ENCODE measurements around the gene SLC2A9. TPM values are rescaled to one million over a fixed set of nuclear protein-coding genes. Genes with fewer than 3 reads are reported as not detected.
A peak's percentile ranks its signal among the peaks of the same experiment; 100 is the strongest.

SLC2A9 gene
- total and polyA plus RNA-seq, 2 of the 8 experiments (the other 6 are each of a cell fraction or from before 2014, with no cell fraction given) = 0.20 to 0.26 TPM

GRCh38 chr4:10066670-10067651, 45.7 kb upstream of the SLC2A9 start:
- no peak overlapping the region for H2BK5ac ChIP-seq (ENCODE audit: low read depth, low read length)
- H3K18ac ChIP-seq (ENCODE audit: extremely low read depth, low read length) = no peak overlapping the region
- POLR2A ChIA-PET (ENCODE audit: partially characterized antibody) = interaction anchor here (1.0 to 3.7 kb wide), 4 partner anchors 10 to 47 kb away, joined by 3 to 18 read pairs (median 9); no protein-coding TSS in a partner anchor
- H2BK120ac ChIP-seq (replicated peaks; ENCODE audit: low read depth, low read length) = no peak overlapping the region
- DNase-seq (ENCODE audit: low read depth in 1 of 2, low spot score in 2 of 2) (peak in 1 of 2 experiments; percentile 38), FAIRE-seq (no peak)
- H4K8ac ChIP-seq (ENCODE audit: extremely low read depth, insufficient read depth, low read length) = no peak overlapping the region
- H3K79me2 ChIP-seq (ENCODE audit: control insufficient read depth in 1 of 2, insufficient read depth in 2 of 2, low read length in 2 of 2) = no peaks in the 10 kb centered on the region
- no peak overlapping the region for H3K56ac ChIP-seq (replicated peaks; ENCODE audit: insufficient read length, low read depth, low read length)
- peaks cover 0 to 2% of the 10 kb centered on the region in 2 experiments for H4K20me1 ChIP-seq (replicated peaks in 1 of 2; ENCODE audit: control insufficient read depth in 1 of 2, insufficient read depth in 2 of 2, low read length in 2 of 2)
- H3K4me2 ChIP-seq (ENCODE audit: insufficient read depth in 1 of 2, low read depth in 2 of 2, low read length in 2 of 2) = no peak overlapping the region
- H2BK20ac ChIP-seq (ENCODE audit: low read length) = no peak overlapping the region
- H2BK12ac ChIP-seq (ENCODE audit: low read depth, low read length) = no peak overlapping the region
- H4K91ac ChIP-seq (replicated peaks; ENCODE audit: insufficient read length, low read length) = no peak overlapping the region
- TF ChIP-seq POLR2A (IDR thresholded peaks at IDR 0.05; ENCODE audit: control extremely low read depth in 1 of 2, low read depth in 2 of 2, low read length in 2 of 2) (peak; percentile 11 to 40; a peak in 1 of 3 replicates), EP300 (IDR thresholded peaks at IDR 0.05; ENCODE audit: borderline replicate concordance in 1 of 2, low read depth in 2 of 2, low read length in 2 of 2) (no peak), HDAC6 (IDR thresholded peaks at IDR 0.05; ENCODE audit: low read depth, low read length) (no peak), ATF3 (IDR thresholded peaks at IDR 0.05; ENCODE audit: insufficient read depth, low read depth, low read length) (no peak), JUN (IDR thresholded peaks at IDR 0.05; ENCODE audit: low read depth, low read length) (no peak), EZH2 (IDR thresholded peaks at IDR 0.05; ENCODE audit: low read depth, low read length, severe bottlenecking) (no peak), SAP30 (IDR thresholded peaks at IDR 0.05; ENCODE audit: insufficient read depth, insufficient replicate concordance, low read length) (no peak), USF2 (IDR thresholded peaks at IDR 0.05; ENCODE audit: low read length) (no peak)
- CTCF ChIA-PET (ENCODE audit: partially characterized antibody) = interaction anchor here (1.2 to 2.5 kb wide), 6 partner anchors 9 to 51 kb away, joined by 3 to 6 read pairs (median 4); no protein-coding TSS in a partner anchor
- no peaks in the 10 kb centered on the region for H3K27me3 ChIP-seq (replicated peaks in 1 of 4; ENCODE audit: control insufficient read depth in 3 of 4, extremely low read depth in 1 of 4, insufficient read depth in 3 of 4, low read length in 3 of 4)
- no peak overlapping the region for H3K4me3 ChIP-seq (ENCODE audit: extremely low read depth in 1 of 4, insufficient read depth in 2 of 4, low read depth in 3 of 4, low read length in 4 of 4)
- H3K27ac ChIP-seq (ENCODE audit: low read depth, low read length) = no peak overlapping the region
- H2AFZ ChIP-seq (ENCODE audit: low read length) = no peak overlapping the region
- no peak overlapping the region for H3K14ac ChIP-seq (ENCODE audit: insufficient read length)
- no peak overlapping the region for H3K23ac ChIP-seq (ENCODE audit: insufficient read length)
- H3K4ac ChIP-seq (replicated peaks; ENCODE audit: insufficient read length, low read depth, low read length) = no peak overlapping the region
- no peak overlapping the region for H3K9ac ChIP-seq (replicated peaks in 1 of 4; ENCODE audit: extremely low read depth in 1 of 4, low read depth in 3 of 4, low read length in 3 of 4)
- no peaks in the 10 kb centered on the region; a peak in 3 of 8 replicates for H3K36me3 ChIP-seq (ENCODE audit: control insufficient read depth in 2 of 4, insufficient read depth in 4 of 4, low read length in 3 of 4)
- no peaks in the 10 kb centered on the region for H3K9me3 ChIP-seq (ENCODE audit: insufficient read depth in 2 of 2, low read depth in 1 of 2, low read length in 1 of 2)
- H4K5ac ChIP-seq (ENCODE audit: insufficient read length, low read depth, low read length) = no peak overlapping the region
- H2BK15ac ChIP-seq (ENCODE audit: low read length) = no peak overlapping the region
- 89% methylated on average over 15 of the region's 15 CpGs; no CpG with 5 or more reads in 1 of the 2 experiments for WGBS, 2 experiments (ENCODE audit: extremely low coverage in 1 of 2, insufficient coverage in 1 of 2, insufficient read length in 1 of 2, insufficient replicate concordance in 2 of 2, low coverage in 1 of 2, low lambda C conversion rate in 2 of 2, missing lambda C conversion rate in 1 of 2)
- no peak overlapping the region for H2AK5ac ChIP-seq (ENCODE audit: low read depth, low read length)
- H3K79me1 ChIP-seq (ENCODE audit: low read depth, low read length) = no peaks in the 10 kb centered on the region
- H3K23me2 ChIP-seq (ENCODE audit: low read depth, low read length) = no peaks in the 10 kb centered on the region
- H3K4me1 ChIP-seq (replicated peaks in 1 of 4; ENCODE audit: control insufficient read depth in 3 of 4, insufficient read depth in 4 of 4, low read length in 3 of 4) = peaks cover 0 to 10% (median 3%) of the 10 kb centered on the region in 4 experiments; a peak in 4 of 7 replicates
